GM23338 (cell line): Measurements from ENCODE around the gene C1orf74. TPM values are rescaled to one million over a fixed set of nuclear protein-coding genes. Genes with fewer than 3 reads are reported as not detected.
A peak's percentile ranks its signal among the peaks of the same experiment; 100 is the strongest.

Experiments
- ATAC-seq: fragments of 200-7000 bp; cut with Tn5 transposase; 3 replicates; pipeline ENCODE4 v1.9.1; 2020
- DNase-seq: peaks from one replicate; pipeline ENCODE4 v3.0.0-alpha.2; 2015; ENCODE audit warnings: low spot score
- H2AFZ ChIP-seq: fragments of 200-600 bp; sonication (generic); 2 replicates; pipeline ENCODE4 v1.8.0; 2016; ENCODE audit warnings: antibody characterized with exemption, mild to moderate bottlenecking, moderate library complexity
- H3F3A ChIP-seq: fragments of 200-600 bp; sonication (generic); replicated peaks from 2 replicates; pipeline ENCODE4 v1.8.0; 2017; ENCODE audit warnings: antibody characterized with exemption, mixed run types, low read depth
- H3K27ac ChIP-seq: fragments of 200-600 bp; sonication (generic); 2 replicates; pipeline ENCODE4 v1.6.1; 2016; ENCODE audit warnings: low read depth
- H3K27me3 ChIP-seq: fragments of 200-600 bp; sonication (generic); 2 replicates; pipeline ENCODE4 v1.8.0; 2016; ENCODE audit warnings: mild to moderate bottlenecking, mixed run types, moderate library complexity; ENCODE audit not compliant: insufficient read depth
- H3K36me3 ChIP-seq: fragments of 200-600 bp; sonication (generic); 2 replicates; pipeline ENCODE4 v1.8.0; 2016; ENCODE audit warnings: mild to moderate bottlenecking; ENCODE audit not compliant: insufficient read depth
- H3K4me1 ChIP-seq: fragments of 200-600 bp; sonication (generic); 2 replicates; pipeline ENCODE4 v1.8.0; 2016; ENCODE audit warnings: mild to moderate bottlenecking, moderate library complexity; ENCODE audit not compliant: insufficient read depth
- H3K4me2 ChIP-seq: fragments of 200-600 bp; sonication (generic); 2 replicates; pipeline ENCODE4 v1.7.1; 2017; ENCODE audit warnings: mixed run types
- H3K4me3 ChIP-seq: fragments of 200-600 bp; sonication (generic); 2 replicates; pipeline ENCODE4 v1.6.1; 2016; ENCODE audit warnings: mixed run types
- H3K79me2 ChIP-seq: fragments of 200-600 bp; sonication (generic); replicated peaks from 2 replicates; pipeline ENCODE4 v1.8.0; 2017; ENCODE audit warnings: mild to moderate bottlenecking; ENCODE audit not compliant: insufficient read depth
- H3K9me2 ChIP-seq: fragments of 200-600 bp; sonication (generic); 2 replicates; pipeline ENCODE4 v1.8.0; 2017; ENCODE audit not compliant: insufficient read depth
- H4K20me1 ChIP-seq: fragments of 200-600 bp; sonication (generic); replicated peaks from 2 replicates; pipeline ENCODE4 v1.8.0; 2017; ENCODE audit warnings: mild to moderate bottlenecking; ENCODE audit not compliant: insufficient read depth
- H3K27ac Mint-ChIP-seq: 2 replicates; pipeline ENCODE4 v1.8.0; 2020; ENCODE audit warnings: inconsistent platforms, mild to moderate bottlenecking, moderate library complexity, mixed read lengths
- H3K27me3 Mint-ChIP-seq: 3 replicates; pipeline ENCODE4 v1.8.0; 2022; ENCODE audit warnings: low read depth, mild to moderate bottlenecking, moderate library complexity, mixed read lengths, inconsistent platforms; ENCODE audit not compliant: insufficient read depth, poor library complexity
- H3K36me3 Mint-ChIP-seq: 3 replicates; pipeline ENCODE4 v1.8.0; 2021; ENCODE audit warnings: low read depth, mild to moderate bottlenecking, inconsistent platforms, moderate library complexity, mixed read lengths
- H3K4me1 Mint-ChIP-seq: 3 replicates; pipeline ENCODE4 v1.8.0; 2020; ENCODE audit warnings: mild to moderate bottlenecking, inconsistent platforms, mixed read lengths
- H3K4me3 Mint-ChIP-seq: 3 replicates; pipeline ENCODE4 v1.8.0; 2021; ENCODE audit warnings: moderate library complexity, mild to moderate bottlenecking, inconsistent platforms, mixed read lengths
- H3K9me3 Mint-ChIP-seq: 3 replicates; pipeline ENCODE4 v1.8.0; 2020; ENCODE audit warnings: moderate library complexity, mild to moderate bottlenecking, inconsistent platforms, mixed read lengths
- CTCF ChIP-seq, 2 experiments: fragments of 200-600 bp in 1 of 2; sonication (generic) in 1 of 2; conservative IDR thresholded peaks; 2 replicates each; pipeline versions ENCODE4 v1.5.1 to v1.6.1; 2016 to 2017; ENCODE audit warnings: antibody characterized with exemption in 2 of 2, low read depth in 2 of 2, mild to moderate bottlenecking in 2 of 2, moderate library complexity in 1 of 2
- JUNB ChIP-seq: IDR thresholded peaks from one replicate; pipeline ENCODE4 v1.6.1; 2016; ENCODE audit warnings: antibody characterized with exemption; ENCODE audit not compliant: unreplicated experiment
- POLR2AphosphoS5 ChIP-seq: IDR thresholded peaks from 2 replicates; pipeline ENCODE4 v1.6.1; 2016; ENCODE audit warnings: antibody characterized with exemption, low read depth
- STAT1 ChIP-seq: IDR thresholded peaks from one replicate; pipeline ENCODE4 v1.6.1; 2016; ENCODE audit warnings: antibody characterized with exemption; ENCODE audit not compliant: unreplicated experiment
- ZNF114 ChIP-seq: fragments of 250-450 bp; sonication (Bioruptor Pico); IDR thresholded peaks from 2 replicates; pipeline ENCODE4 v1.5.0; 2020; ENCODE audit warnings: mild to moderate bottlenecking, moderate library complexity
- ZNF331 ChIP-seq: fragments of 250-450 bp; sonication (Bioruptor Pico); IDR thresholded peaks from 2 replicates; pipeline ENCODE4 v1.5.0; 2020; ENCODE audit warnings: low read depth, mild to moderate bottlenecking, moderate library complexity
- polyA plus RNA-seq: library from polyadenylated mRNA; unstranded; fragments of >200 nt; fragmentation: Nextera tagmentation; extraction: Ambion mirVana; gene quantifications from 2 replicates; pipeline ENCODE4 v1.2.1, GENCODE V29; 2016
- total RNA-seq: library from RNA; depleted of rRNA; stranded (reverse); fragments of >200 nt; shearing (Covaris generic); gene quantifications from 2 replicates; pipeline ENCODE4 v1.2.3, GENCODE V29; 2014
- TF ChIP-seq, protein P1 (sequence below): IDR thresholded peaks from 2 replicates; pipeline ENCODE4 v1.6.1; 2016; ENCODE audit warnings: antibody characterized with exemption

C1orf74 gene
- total and polyA plus RNA-seq, 2 experiments from 2014 or later = 2.8 to 3.9 TPM

- no peak overlapping the region for H3K4me3 ChIP-seq
- H3K27me3 Mint-ChIP-seq = peaks cover 2% of the 10 kb centered on the region
- H3F3A ChIP-seq = no peaks in the 10 kb centered on the region
- peaks cover 3% of the 10 kb centered on the region; the same call in 1 of the 3 replicates for H3K36me3 Mint-ChIP-seq
- no peak overlapping the region for H3K27ac ChIP-seq
- H3K79me2 ChIP-seq = peaks cover 22% of the 10 kb centered on the region
- H2AFZ ChIP-seq = no peak overlapping the region
- H4K20me1 ChIP-seq = no peaks in the 10 kb centered on the region; the same call in 1 of the 2 replicates
- H3K4me1 Mint-ChIP-seq = peaks cover 5% of the 10 kb centered on the region
- H3K9me2 ChIP-seq = no peaks in the 10 kb centered on the region
- H3K27ac Mint-ChIP-seq = no peak overlapping the region
- H3K4me2 ChIP-seq = no peak overlapping the region
- no peaks in the 10 kb centered on the region; the same call in 2 of the 3 replicates for H3K9me3 Mint-ChIP-seq
- TF ChIP-seq CTCF (conservative IDR thresholded peaks at IDR 0.05; ENCODE audit: low read depth in 2 of 2) (no peak), POLR2AphosphoS5 (no peak), ZNF331 (no peak), JUNB (no peak), STAT1 (no peak), ZNF114 (CRISPR knock-in tag) (no peak)
- TF ChIP-seq, protein P1, sequence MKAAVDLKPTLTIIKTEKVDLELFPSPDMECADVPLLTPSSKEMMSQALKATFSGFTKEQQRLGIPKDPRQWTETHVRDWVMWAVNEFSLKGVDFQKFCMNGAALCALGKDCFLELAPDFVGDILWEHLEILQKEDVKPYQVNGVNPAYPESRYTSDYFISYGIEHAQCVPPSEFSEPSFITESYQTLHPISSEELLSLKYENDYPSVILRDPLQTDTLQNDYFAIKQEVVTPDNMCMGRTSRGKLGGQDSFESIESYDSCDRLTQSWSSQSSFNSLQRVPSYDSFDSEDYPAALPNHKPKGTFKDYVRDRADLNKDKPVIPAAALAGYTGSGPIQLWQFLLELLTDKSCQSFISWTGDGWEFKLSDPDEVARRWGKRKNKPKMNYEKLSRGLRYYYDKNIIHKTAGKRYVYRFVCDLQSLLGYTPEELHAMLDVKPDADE = no peak
- H3K36me3 ChIP-seq = peaks cover 3% of the 10 kb centered on the region
- no peaks in the 10 kb centered on the region for H3K27me3 ChIP-seq
- H3K4me3 Mint-ChIP-seq = no peak overlapping the region
- ATAC-seq (no peak), DNase-seq (no peak)
- peaks cover 4% of the 10 kb centered on the region; the same call in 1 of the 2 replicates for H3K4me1 ChIP-seq
Measured at GRCh38 chr1:209825591-209826434, 41.5 kb upstream of the C1orf74 start.

DNA sequence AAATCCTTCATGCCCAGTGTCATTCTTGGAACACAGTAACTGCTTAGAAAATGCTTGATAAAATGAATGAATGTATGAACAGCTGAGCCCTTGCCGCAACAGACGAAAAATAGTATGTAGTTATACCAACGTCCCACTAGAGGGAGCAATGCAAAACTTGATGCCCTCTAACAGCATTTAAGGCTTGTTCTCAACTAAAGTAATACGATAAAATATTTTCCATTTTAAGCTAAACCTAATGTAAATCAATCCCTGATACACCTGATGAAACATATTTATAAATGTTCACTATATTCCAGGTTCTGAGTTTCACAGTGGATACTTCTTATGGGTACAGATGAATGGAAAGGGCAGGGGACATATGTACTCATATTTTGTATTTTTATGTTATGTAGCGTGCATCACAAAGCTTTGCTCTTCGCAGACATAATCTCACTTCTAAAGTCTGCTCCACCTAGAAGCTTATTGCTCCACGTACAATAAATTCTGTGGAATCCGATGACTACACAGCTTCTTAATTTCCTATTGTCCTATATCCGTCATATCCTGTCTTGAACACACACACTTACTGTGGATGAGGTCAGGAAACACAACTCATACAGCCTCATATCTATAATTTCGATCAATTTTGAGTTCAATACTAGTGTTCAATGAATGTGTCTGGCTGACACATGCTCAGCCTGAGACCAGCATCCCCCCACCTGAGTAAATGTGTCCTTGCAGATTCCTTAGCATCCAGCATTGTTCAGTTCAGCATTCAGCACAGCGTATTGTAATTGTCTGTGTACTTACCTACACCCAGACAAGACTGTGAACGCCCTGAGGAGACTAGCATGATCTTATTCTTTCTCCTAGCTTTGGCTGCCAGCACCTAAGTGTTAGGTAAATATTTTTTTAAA, 39.0 kb upstream of the C1orf74 start:
- Mint-ChIP-seq H3K4me3 (no peak overlapping the region), H3K9me3 (no peaks in the 10 kb centered on the region; the same call in 2 of the 3 replicates), H3K36me3 (no peaks in the 10 kb centered on the region), H3K27me3 (peaks cover 4% of the 10 kb centered on the region), H3K27ac (no peak overlapping the region), H3K4me1 (peaks cover 3% of the 10 kb centered on the region)
- H2AFZ ChIP-seq = peak overlapping the region; percentile 14
- H3K27me3 ChIP-seq = no peaks in the 10 kb centered on the region
- no peaks in the 10 kb centered on the region; the same call in 1 of the 2 replicates for H3K4me1 ChIP-seq
- H3K27ac ChIP-seq = no peak overlapping the region
- H3K79me2 ChIP-seq = peaks cover 3% of the 10 kb centered on the region
- no peak overlapping the region for H3K4me2 ChIP-seq
- no peaks in the 10 kb centered on the region for H3F3A ChIP-seq
- H4K20me1 ChIP-seq = no peaks in the 10 kb centered on the region
- H3K36me3 ChIP-seq = no peaks in the 10 kb centered on the region
- ATAC-seq (peak; percentile 59), DNase-seq (peak; percentile 61)
- no peaks in the 10 kb centered on the region for H3K9me2 ChIP-seq
- no peak overlapping the region for H3K4me3 ChIP-seq
- peak; percentile 72 to 76 for TF ChIP-seq CTCF (conservative IDR thresholded peaks at IDR 0.05; ENCODE audit: low read depth in 2 of 2)
